T-helper 2 cell treated with Interferon-gamma antibody and Interleukin-4, amounts not matched to agents 100 ng/mL and 5 ng/mL, for 36 hours (primary cell): ENCODE results near the gene NOX3. TPM values are rescaled to one million over a fixed set of nuclear protein-coding genes. Genes with fewer than 3 reads are reported as not detected.

Experiments
- intact Hi-C: fragments of 100-400 bp; cut with micrococcal nuclease; formaldehyde crosslinking; loops from one replicate; pipeline ENCODE4 v1.15.1; 2023
- total RNA-seq: library from RNA; stranded (reverse); gene quantifications from 2 replicates; pipeline ENCODE4 v1.2.3, GENCODE V29; 2022

NOX3 gene
- total RNA-seq, 1 donor from 2014 or later = not detected

GRCh38 chr6:155436981-155437749 is 18.5 kb downstream of the NOX3 start:
- intact Hi-C loops = no loop called here

- intact Hi-C loops = no loop called here
Measured at GRCh38 chr6:155434829-155435423, 20.7 kb downstream of the NOX3 start.

DNA sequence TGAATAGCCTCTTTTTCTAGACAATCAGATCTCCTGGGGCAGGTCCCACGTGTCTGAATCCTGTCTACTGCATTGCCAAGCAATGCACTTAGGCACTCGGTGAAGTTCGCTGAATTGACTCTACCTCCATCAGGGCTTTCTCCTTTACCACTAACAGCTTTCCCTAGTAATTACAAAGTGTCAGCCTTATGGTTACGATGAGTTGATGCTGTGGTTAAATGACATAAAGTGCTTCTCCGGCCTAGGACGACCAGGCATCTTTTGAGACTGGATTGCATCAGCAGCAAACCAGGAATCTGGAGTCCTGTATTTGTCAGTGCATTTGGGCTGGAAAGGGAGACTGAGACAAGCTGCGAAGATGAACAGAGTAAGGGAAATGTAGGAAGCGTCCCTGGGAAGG is 21.5 kb downstream of the NOX3 start:
- intact Hi-C loops = no loop called here

DNA sequence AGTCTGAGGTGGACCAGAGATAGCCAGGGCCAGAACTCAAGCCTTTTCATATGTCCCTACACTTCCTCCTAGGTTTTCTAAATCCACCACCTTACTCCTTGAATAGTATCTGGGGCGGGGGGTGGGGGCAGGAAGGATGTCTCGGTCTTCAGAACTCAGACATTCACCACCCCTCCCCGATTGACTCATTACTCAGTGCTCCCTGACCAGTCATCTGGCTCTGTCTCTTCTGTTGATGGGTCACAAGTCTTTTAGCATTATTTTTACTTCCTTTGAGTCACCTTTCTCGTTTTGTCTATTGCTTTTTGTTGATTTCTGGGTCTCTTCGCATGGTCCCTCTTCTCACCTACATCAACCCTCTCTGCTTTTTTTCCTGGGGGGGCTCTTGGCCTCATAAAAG is 23.3 kb downstream of the NOX3 start:
- intact Hi-C loops = no loop called here

GRCh38 chr6:155429321-155429893 is 26.2 kb downstream of the NOX3 start:
- intact Hi-C loops = no loop called here

- intact Hi-C loops = no loop called here
Measured at GRCh38 chr6:155426408-155426945, 29.2 kb downstream of the NOX3 start.

DNA sequence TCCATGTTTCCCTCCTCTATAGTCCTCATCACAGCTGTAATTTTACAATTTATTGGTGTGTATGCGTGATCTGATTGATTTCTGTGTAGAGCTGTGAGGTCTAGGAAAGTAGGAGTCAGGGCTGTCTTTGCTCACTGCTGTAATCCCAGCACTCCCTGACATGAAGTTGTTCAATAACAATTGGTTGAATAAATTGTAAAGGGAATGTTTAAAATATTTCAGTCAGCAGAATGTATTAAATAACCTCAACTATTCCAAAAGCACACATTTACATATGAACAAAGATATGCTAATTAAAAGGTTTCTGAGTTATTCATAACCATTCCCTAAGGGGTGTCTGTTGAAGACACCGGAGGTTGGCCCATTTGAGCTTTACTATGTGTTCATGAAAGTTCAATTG is 31.5 kb downstream of the NOX3 start:
- intact Hi-C loops = no loop called here

GRCh38 chr6:155422635-155423034 is 33.0 kb downstream of the NOX3 start:
- intact Hi-C loops = no loop called here

- intact Hi-C loops = no loop called here
Measured at GRCh38 chr6:155420492-155420891, 35.1 kb downstream of the NOX3 start.

GRCh38 chr6:155419161-155419560 is 36.5 kb downstream of the NOX3 start:
- intact Hi-C loops = no loop called here

DNA sequence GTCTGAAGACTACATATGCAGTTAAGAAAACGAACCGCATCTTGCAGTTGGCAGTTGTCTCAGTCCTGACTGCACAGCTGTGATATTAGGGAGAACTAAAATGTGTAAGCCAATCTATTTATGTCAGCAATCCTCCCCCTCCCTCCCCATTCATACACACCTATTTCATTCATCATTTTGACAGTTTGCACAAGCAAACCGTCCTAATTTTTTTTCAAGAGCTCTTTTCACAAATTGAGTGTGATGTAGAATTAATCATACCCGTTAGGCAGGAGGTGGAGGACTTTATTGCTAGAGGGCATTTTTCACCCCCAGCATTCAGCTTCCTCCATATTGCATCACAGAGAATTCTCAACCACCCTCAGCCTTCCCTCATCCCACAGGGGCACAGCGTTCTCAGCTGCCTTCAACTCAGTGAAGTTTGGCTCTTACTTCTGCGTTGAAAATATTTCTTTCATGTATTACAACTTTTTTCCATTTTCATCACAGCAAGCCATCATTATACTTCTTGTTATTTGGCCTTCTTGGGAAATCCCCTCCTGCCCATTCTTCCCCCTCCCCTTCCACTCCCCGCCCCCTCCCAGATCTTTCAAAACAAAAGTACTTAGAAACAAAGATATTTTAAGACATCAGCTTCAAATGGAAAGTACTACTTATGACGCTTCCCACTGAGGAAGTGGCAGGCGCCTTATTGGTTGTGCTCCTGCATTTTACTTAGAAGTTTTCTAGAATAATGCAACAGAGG is 37.5 kb downstream of the NOX3 start:
- intact Hi-C loops = loop anchor here (1.0 kb wide), 2 partner anchors 104 to 247 kb away; partner anchors contain the start of gene TFB1M

DNA sequence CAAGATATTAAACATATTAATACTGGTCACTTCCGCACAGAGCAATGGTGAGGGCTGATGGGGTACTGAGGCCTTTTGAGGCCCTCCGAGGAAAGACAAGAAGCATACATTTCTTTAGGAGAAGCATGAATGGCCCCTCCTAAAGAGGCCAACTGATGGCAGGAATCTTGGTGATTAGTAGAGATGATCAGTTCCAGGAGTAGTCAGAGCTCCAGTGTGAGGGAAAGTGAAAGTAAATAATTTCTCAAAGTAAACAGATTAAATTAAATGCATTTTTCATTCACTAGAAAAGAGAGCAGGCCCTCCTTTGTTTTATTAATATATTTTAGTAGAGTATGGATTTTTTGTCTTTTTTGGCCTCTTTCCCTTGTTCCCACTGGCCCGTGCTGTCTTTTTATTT is 38.2 kb downstream of the NOX3 start:
- intact Hi-C loops = no loop called here

DNA sequence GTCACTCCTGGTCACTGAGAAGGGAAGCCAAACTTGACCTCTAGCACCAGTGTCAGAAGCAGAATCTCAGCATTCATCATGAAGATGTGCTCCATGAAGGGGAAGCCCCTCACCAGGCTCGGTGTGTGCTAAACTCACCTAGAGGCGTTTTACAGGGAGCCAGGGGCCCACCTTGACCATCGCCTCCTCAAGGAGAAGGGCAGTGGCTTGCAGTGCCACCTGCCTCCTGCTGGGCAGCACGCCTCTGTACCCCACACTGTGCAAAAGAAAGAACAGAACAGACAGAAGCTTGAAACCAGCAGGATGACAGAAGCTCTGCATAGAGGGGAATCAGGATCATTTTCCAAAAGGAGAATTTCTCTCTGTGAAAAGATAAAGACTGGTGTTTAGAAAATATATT is 39.7 kb downstream of the NOX3 start:
- intact Hi-C loops = no loop called here

GRCh38 chr6:155414049-155414448 is 41.6 kb downstream of the NOX3 start:
- intact Hi-C loops = no loop called here

DNA sequence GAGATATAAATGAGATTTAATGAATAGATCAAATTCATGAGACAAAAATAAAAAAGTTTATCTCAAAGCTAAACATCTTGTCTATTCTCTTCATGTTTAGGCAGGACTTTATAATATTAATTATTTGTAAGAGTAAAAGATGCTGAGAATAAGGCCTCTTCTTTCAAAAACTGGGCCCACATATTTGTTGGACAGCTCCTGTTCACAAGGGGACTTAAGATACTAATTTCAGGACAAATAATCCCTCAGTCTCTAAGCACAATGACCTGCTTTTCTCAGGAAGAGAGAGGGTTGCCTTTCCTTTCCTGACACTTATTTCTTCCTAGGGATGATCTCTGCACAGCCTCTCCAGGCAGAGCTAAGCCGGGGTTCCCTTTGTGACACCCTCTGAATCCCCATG is 43.3 kb downstream of the NOX3 start:
- intact Hi-C loops = no loop called here

GRCh38 chr6:155411154-155412052 is 44.2 kb downstream of the NOX3 start:
- intact Hi-C loops = no loop called here

- intact Hi-C loops = no loop called here
Measured at GRCh38 chr6:155409391-155409790, 46.2 kb downstream of the NOX3 start.

DNA sequence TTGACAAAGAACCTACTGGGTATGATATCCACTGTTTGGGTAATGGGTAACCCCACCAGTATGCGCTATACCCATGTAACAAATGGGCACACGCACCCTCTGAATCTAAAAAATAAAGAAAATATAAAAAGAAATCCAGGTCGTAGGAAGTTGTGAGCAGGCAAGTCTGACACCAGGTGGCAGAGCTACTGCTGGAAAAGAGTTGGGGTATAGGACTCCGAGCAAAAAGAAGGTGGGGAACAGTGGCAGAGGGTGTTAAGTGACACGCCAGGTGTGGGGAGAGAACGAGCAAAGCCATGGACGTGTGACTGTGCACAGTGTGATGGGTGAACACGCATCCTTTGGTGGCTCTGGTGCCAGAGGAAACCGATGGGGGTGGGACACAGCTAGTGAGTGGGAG is 46.7 kb downstream of the NOX3 start:
- intact Hi-C loops = no loop called here

DNA sequence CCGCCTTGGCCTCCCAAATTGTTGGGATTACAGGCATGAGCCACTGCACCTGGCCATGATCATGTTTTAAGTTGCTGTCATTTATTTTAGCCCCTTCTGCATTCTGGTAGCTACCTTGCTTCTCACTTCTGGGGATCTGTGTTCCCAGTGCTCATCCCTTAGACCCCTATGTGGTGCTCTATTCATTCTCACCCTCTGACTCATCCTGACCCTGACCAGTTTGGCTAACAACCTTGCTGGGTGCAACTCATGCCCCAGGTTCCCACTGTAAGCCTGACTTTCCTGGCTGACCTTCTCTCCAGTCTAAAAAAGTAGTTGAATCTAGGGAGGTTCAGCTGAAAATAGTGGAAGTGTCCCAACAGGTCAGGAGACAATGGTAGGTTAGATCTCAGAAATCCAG is 47.4 kb downstream of the NOX3 start:
- intact Hi-C loops = no loop called here

DNA sequence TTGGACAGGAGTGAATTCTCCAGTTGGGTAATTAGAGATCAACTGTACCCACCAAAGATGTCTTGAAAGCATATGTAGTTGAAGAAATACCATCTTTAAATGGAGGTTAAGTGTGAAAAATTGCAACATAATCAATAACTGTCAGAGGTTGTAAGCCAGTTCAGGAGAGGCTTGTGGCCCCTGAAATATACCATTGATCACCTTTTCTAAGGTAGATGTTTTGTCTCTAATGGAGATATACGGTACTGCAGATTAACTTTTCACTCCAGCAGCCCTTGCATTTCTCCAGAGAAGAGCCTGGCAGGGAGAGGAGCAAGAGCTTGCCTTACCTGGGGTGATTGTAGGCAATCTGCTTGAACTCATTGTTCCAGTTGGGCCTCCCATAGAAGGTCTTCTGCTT is 48.8 kb downstream of the NOX3 start:
- intact Hi-C loops = no loop called here

GRCh38 chr6:155404937-155405336 is 50.7 kb downstream of the NOX3 start:
- intact Hi-C loops = no loop called here
